ENCODE data around the gene KATNAL2. TPM values are rescaled to one million over a fixed set of nuclear protein-coding genes. Genes with fewer than 3 reads are reported as not detected.
A peak's percentile ranks its signal among the peaks of the same experiment; 100 is the strongest.

The KATNAL2 gene
- total and polyA plus RNA-seq, 2 experiments from 2014 or later = 3.9 to 4.1 TPM

- 16 to 20% methylated on average over 13 of the region's 13 CpGs for WGBS, 2 experiments (ENCODE audit: low coverage in 1 of 2, low lambda C conversion rate in 2 of 2, missing lambda C conversion rate in 2 of 2)
- H3K79me2 ChIP-seq (ENCODE audit: insufficient read depth) = peaks cover 59% of the 10 kb centered on the region
- peak overlapping the region; percentile 87 for H3K4me2 ChIP-seq (ENCODE audit: unreplicated experiment)
- no peaks in the 10 kb centered on the region for H4K20me1 ChIP-seq (ENCODE audit: insufficient read depth)
- H3K9ac ChIP-seq = peak overlapping the region; percentile 91
- peaks cover 26% of the 10 kb centered on the region for H3F3A ChIP-seq (ENCODE audit: insufficient read depth)
- no peak for DNase-seq
- peak overlapping the region; percentile 83 for H3K27ac ChIP-seq
- no peaks in the 10 kb centered on the region for H3K9me2 ChIP-seq (ENCODE audit: insufficient read depth)
- H3K27me3 ChIP-seq (replicated peaks; ENCODE audit: insufficient read depth) = no peaks in the 10 kb centered on the region
- peaks cover 10% of the 10 kb centered on the region; the same call in 1 of the 2 replicates for H3K4me1 ChIP-seq (ENCODE audit: insufficient read depth)
- in situ Hi-C loops (cut with MboI) = no loop called here
- no peaks in the 10 kb centered on the region for H3K9me3 ChIP-seq (ENCODE audit: low read depth)
- TF ChIP-seq EZH2 (IDR thresholded peaks at IDR 0.05; ENCODE audit: insufficient read depth, poor library complexity, severe bottlenecking) = no peak
- TF ChIP-seq EZH2phosphoT487 (IDR thresholded peaks at IDR 0.05; ENCODE audit: insufficient read depth, low read depth) = no peak
- peak overlapping the region; percentile 91 for H2AFZ ChIP-seq
- peak overlapping the region; percentile 85 for H3K4me3 ChIP-seq
- H3K36me3 ChIP-seq (ENCODE audit: low read depth) = peaks cover 22% of the 10 kb centered on the region; the same call in 1 of the 2 replicates
Measured at GRCh38 chr18:47150824-47151366, 233.5 kb downstream of the KATNAL2 start.

GRCh38 chr18:47151439-47151838, 234.0 kb downstream of the KATNAL2 start:
- DNase-seq = no peak
- peak overlapping the region; percentile 85 for H3K4me3 ChIP-seq

More at GRCh38 chr18:47151439-47151838, 234.0 kb downstream of the KATNAL2 start:
- no peaks in the 10 kb centered on the region for H3K9me3 ChIP-seq (ENCODE audit: low read depth)
- in situ Hi-C loops (cut with MboI) = no loop called here
- peak overlapping the region; percentile 91 for H2AFZ ChIP-seq
- H4K20me1 ChIP-seq (ENCODE audit: insufficient read depth) = no peaks in the 10 kb centered on the region
- TF ChIP-seq EZH2 (IDR thresholded peaks at IDR 0.05; ENCODE audit: insufficient read depth, poor library complexity, severe bottlenecking) (no peak), EZH2phosphoT487 (IDR thresholded peaks at IDR 0.05; ENCODE audit: insufficient read depth, low read depth) (no peak)
- H3K36me3 ChIP-seq (ENCODE audit: low read depth) = peaks cover 25% of the 10 kb centered on the region; the same call in 1 of the 2 replicates
- peaks cover 26% of the 10 kb centered on the region for H3F3A ChIP-seq (ENCODE audit: insufficient read depth)
- peak overlapping the region; percentile 91 for H3K9ac ChIP-seq
- H3K4me2 ChIP-seq (ENCODE audit: unreplicated experiment) = peak overlapping the region; percentile 87
- H3K27me3 ChIP-seq (replicated peaks; ENCODE audit: insufficient read depth) = no peaks in the 10 kb centered on the region
- H3K9me2 ChIP-seq (ENCODE audit: insufficient read depth) = no peaks in the 10 kb centered on the region
- peaks cover 59% of the 10 kb centered on the region for H3K79me2 ChIP-seq (ENCODE audit: insufficient read depth)
- H3K4me1 ChIP-seq (ENCODE audit: insufficient read depth) = peaks cover 10% of the 10 kb centered on the region; the same call in 1 of the 2 replicates
- peak overlapping the region; percentile 83 for H3K27ac ChIP-seq

Small RNAs within 50 kb of the gene (small RNA-seq; reads per million reads assigned to genes)
- not detected for gene AC012254.4 (ENCODE audit: low read depth, low replicate concordance)

Other genes starting within 250 kb of the KATNAL2 start
- gene ST8SIA5, start 160.5 kb upstream of the KATNAL2 start, total RNA-seq (2014; rRNA removed; shearing (Covaris generic)) = 0.13 TPM in 1 of 2 replicates, not detected in the other
- not detected in 2 replicates for gene ST8SIA5, start 160.5 kb upstream of the KATNAL2 start, polyA plus RNA-seq (2016; fragmentation: Nextera tagmentation; extraction: Ambion mirVana)
- 21.3 and 25.0 TPM in 2 replicates for gene PIAS2, start 95 bp upstream of the KATNAL2 start, total RNA-seq (2014; rRNA removed; shearing (Covaris generic))
- 23.0 and 26.0 TPM in 2 replicates for gene PIAS2, start 95 bp upstream of the KATNAL2 start, polyA plus RNA-seq (2016; fragmentation: Nextera tagmentation; extraction: Ambion mirVana)
- gene ELOA2, start 118.0 kb downstream of the KATNAL2 start, total RNA-seq (2014; rRNA removed; shearing (Covaris generic)) = not detected in 2 replicates
- gene ELOA2, start 118.0 kb downstream of the KATNAL2 start, polyA plus RNA-seq (2016; fragmentation: Nextera tagmentation; extraction: Ambion mirVana) = not detected in 2 replicates
- gene HDHD2, start 232.9 kb downstream of the KATNAL2 start, total RNA-seq (2014; rRNA removed; shearing (Covaris generic)) = 11.6 and 14.2 TPM in 2 replicates
- 23.6 and 25.4 TPM in 2 replicates for gene HDHD2, start 232.9 kb downstream of the KATNAL2 start, polyA plus RNA-seq (2016; fragmentation: Nextera tagmentation; extraction: Ambion mirVana)

Data from GM23248 (cell line).